KOPT-K1 (cell line): ENCODE data around the gene BIRC5.
"Not testable (repeated sequence)": the region's sequence is repeated elsewhere in the genome, so short reads cannot be mapped to it uniquely, and the experiment has no call there.

Experiments used
- H3K27ac ChIP-seq: fragments of 200-600 bp; sonication (generic); 2 replicates; pipeline ENCODE4 v1.5.1; 2016; ENCODE audit warnings: antibody characterized with exemption, mild to moderate bottlenecking, low read depth, low read length; ENCODE audit not compliant: poor library complexity, severe bottlenecking
- H3K36me3 ChIP-seq: fragments of 200-600 bp; sonication (generic); 2 replicates; pipeline ENCODE4 v1.5.1; 2017; ENCODE audit warnings: antibody characterized with exemption, mild to moderate bottlenecking, low read length, moderate library complexity; ENCODE audit not compliant: insufficient read depth
- H3K9me3 ChIP-seq: fragments of 200-600 bp; sonication (generic); 2 replicates; pipeline ENCODE4 v1.5.1; 2017; ENCODE audit warnings: antibody characterized with exemption, low read length, mild to moderate bottlenecking; ENCODE audit not compliant: insufficient read depth, poor library complexity, severe bottlenecking

Gene BIRC5

GRCh38 chr17:78214016-78214705 lies at the start of gene BIRC5:
Gene BIRC5 (plus strand): TSS chr17:78214253. CDS start chr17:78214317, 64 bp downstream.
- Histone ChIP-seq H3K36me3 (peaks cover 39% of the 10 kb centered on the region), H3K9me3 (no peaks in the 10 kb centered on the region), H3K27ac (peak within 1 kb of the TSS; percentile 97)

GRCh38 chr17:78164748-78165607 lies 49.1 kb upstream of the BIRC5 start:
- no peaks in the 10 kb centered on the region for H3K9me3 ChIP-seq
- no peak overlapping the region for H3K27ac ChIP-seq
- no peaks in the 10 kb centered on the region for H3K36me3 ChIP-seq

GRCh38 chr17:78166416-78166815 lies 47.6 kb upstream of the BIRC5 start:
- H3K27ac ChIP-seq, result no peak overlapping the region
- no peaks in the 10 kb centered on the region for H3K9me3 ChIP-seq
- H3K36me3 ChIP-seq, result no peaks in the 10 kb centered on the region

- H3K36me3 ChIP-seq, result peaks cover 13% of the 10 kb centered on the region; the same call in 1 of the 2 replicates
- H3K9me3 ChIP-seq, result no peaks in the 10 kb centered on the region
- H3K27ac ChIP-seq, result peak within 1 kb of the TSS; percentile 3
Measured at GRCh38 chr17:78168242-78168902, 45.7 kb upstream of the BIRC5 start, which contains the start of gene SYNGR2. Gene SYNGR2 (plus strand): TSS chr17:78168581. CDS start chr17:78168617, 36 bp downstream.

GRCh38 chr17:78168903-78169793 lies 44.9 kb upstream of the BIRC5 start:
- Histone ChIP-seq H3K27ac (peak overlapping the region; percentile 3), H3K9me3 (no peaks in the 10 kb centered on the region), H3K36me3 (peaks cover 20% of the 10 kb centered on the region; the same call in 1 of the 2 replicates)

GRCh38 chr17:78170692-78171590 lies 43.1 kb upstream of the BIRC5 start:
- H3K9me3 ChIP-seq, result no peaks in the 10 kb centered on the region
- no peak overlapping the region for H3K27ac ChIP-seq
- peaks cover 23% of the 10 kb centered on the region; the same call in 1 of the 2 replicates for H3K36me3 ChIP-seq

GRCh38 chr17:78171591-78172248 lies 42.3 kb upstream of the BIRC5 start:
- not testable (repeated sequence) for H3K9me3 ChIP-seq, H3K27ac ChIP-seq
- H3K36me3 ChIP-seq, result peaks cover 23% of the 10 kb centered on the region; the same call in 1 of the 2 replicates

- H3K27ac ChIP-seq, result peak overlapping the region; percentile 12
- peaks cover 23% of the 10 kb centered on the region; the same call in 1 of the 2 replicates for H3K36me3 ChIP-seq
- H3K9me3 ChIP-seq, result no peaks in the 10 kb centered on the region
Measured at GRCh38 chr17:78172249-78173051, 41.6 kb upstream of the BIRC5 start.

GRCh38 chr17:78173097-78173715 lies 40.8 kb upstream of the BIRC5 start:
- Histone ChIP-seq H3K36me3 (peaks cover 23% of the 10 kb centered on the region; the same call in 1 of the 2 replicates), H3K9me3 (no peaks in the 10 kb centered on the region), H3K27ac (peak overlapping the region; percentile 12)

- Histone ChIP-seq H3K36me3 (peaks cover 29% of the 10 kb centered on the region; the same call in 1 of the 2 replicates), H3K27ac (no peak overlapping the region), H3K9me3 (no peaks in the 10 kb centered on the region)
Measured at GRCh38 chr17:78174346-78174869, 39.6 kb upstream of the BIRC5 start.

- Histone ChIP-seq H3K9me3 (no peaks in the 10 kb centered on the region), H3K27ac (no peak overlapping the region), H3K36me3 (peaks cover 29% of the 10 kb centered on the region; the same call in 1 of the 2 replicates)
Measured at GRCh38 chr17:78174870-78175642, 39.0 kb upstream of the BIRC5 start.
